GM19372 (cell line): ENCODE data around the gene MTCL1.
A peak's percentile ranks its signal among the peaks of the same experiment; 100 is the strongest.

Experiments
- ATAC-seq: cut with Tn5 transposase; IDR thresholded peaks from one replicate; pipeline ENCODE4 v1.9.1; 2021; ENCODE audit warnings: mild to moderate bottlenecking, low read depth, moderate library complexity; ENCODE audit not compliant: unreplicated experiment

The MTCL1 gene

GRCh38 chr18:8705238-8705960 lies at the start of gene MTCL1:
Gene MTCL1 (plus strand): TSS chr18:8705556. CDS start chr18:8705661, 105 bp downstream.
- ATAC-seq: peak; percentile 43

DNA sequence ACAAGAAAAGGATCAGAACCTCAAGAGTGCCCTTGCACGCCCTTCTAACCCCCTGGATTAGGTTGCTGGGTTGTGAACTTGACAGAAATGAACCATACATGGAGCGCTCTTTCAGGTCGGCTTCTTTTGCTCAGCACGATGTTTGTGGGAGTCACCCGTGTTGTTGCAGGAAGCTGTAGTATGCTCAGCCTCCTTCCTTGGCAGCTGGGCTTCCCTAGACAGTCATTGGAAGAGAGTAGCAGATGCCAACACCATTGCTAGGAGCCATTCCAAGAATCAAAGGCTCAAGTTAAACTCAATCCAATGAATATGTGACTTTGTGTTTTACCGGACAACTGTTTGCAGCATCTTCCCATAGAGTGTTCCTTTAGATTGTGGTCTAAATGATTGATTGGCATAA lies 49.1 kb upstream of the MTCL1 start:
- ATAC-seq: no peak

DNA sequence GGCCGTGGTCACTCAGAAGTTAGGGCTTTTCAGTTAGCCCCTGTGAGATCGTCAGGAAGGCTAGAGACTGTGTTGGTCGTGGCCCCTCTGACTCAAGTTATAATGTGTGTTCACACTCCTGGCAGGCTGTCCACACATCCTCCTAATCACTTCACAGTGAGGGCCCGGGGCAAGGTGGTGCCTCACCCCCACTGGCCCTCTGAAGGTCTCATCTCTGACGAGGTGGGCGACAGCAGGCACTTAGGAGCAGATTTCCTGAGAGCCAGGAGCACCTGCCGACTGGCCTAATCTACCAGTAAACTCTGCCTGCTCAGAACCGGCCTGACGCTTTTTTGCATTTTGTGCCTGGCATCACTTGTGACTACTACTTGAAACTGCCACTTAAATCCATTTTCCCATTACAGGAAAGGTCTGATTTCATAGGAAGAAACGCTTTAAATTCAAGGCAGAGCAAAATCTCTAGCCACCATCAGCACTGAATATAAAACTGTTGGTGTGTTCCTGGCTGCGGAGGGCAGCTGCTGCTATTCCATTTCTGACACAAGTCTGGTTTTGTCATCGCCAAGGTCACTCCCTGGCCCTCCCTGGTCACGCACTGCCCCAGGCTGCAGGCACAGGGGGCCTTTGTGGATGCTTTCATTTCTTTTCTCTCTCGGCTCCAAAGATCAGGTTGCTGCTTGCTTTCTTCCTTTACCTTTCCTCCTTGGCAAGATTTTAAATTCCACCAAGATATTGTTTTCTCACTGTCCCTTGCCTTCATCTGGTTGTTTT lies 48.1 kb upstream of the MTCL1 start:
- no peak for ATAC-seq

DNA sequence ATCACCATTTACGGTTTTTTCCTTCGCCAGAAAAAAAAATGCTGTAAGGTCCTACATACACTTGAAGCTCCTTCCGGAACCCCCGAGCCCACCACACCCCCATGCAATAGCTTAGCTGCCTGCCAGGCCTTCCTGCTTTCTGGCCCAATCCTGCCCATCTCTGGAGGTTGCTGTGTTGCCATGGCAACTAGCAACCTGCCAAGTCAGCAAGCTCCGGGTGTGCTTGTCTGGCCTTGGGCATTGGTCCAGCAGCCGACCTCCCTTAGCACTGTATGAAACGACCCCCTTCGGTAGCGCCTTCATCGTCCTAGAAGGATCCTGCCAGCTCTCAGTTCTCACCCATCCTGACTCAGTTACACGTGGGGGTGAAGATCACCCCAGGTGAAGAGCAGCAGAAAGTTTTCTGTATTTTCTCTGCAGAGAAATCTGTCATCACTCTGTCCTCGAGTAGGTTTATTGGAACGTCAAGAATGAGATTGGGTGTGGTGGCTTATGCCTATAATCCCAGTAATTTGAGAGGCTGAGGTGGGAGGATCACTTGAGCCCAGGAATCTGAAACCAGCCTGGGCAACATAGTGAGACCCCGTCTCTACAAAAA lies 47.4 kb upstream of the MTCL1 start:
- ATAC-seq: no peak

DNA sequence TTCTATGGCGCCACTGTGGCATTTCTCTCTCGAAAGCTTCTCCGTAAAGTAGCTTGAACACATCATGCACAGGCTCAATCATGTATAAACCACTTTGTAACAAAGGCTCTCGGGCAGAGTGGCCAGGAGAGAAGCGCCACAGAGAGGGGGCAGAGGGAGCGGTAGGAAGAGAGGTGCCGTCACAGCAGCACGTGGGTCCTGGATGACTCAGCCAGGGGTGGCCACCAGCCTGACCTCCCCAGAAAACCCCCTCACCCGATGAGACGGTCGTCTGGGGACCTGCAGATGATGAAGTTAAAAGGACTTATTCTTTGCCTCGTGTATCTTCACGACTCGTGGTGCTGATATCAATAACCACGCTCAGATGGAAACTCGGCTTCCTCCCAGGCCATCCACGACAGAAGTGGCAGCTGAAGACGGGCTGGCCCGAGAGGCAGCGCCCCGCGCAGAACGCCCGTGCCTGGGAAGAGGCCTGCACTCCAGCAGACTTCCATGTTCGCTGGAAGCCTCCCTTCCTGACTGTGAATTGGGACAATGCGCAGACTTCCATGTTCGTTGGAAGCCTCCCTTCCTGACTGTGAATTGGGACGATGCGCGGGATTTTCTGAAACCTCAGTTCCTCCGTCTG lies 46.4 kb upstream of the MTCL1 start:
- no peak for ATAC-seq

DNA sequence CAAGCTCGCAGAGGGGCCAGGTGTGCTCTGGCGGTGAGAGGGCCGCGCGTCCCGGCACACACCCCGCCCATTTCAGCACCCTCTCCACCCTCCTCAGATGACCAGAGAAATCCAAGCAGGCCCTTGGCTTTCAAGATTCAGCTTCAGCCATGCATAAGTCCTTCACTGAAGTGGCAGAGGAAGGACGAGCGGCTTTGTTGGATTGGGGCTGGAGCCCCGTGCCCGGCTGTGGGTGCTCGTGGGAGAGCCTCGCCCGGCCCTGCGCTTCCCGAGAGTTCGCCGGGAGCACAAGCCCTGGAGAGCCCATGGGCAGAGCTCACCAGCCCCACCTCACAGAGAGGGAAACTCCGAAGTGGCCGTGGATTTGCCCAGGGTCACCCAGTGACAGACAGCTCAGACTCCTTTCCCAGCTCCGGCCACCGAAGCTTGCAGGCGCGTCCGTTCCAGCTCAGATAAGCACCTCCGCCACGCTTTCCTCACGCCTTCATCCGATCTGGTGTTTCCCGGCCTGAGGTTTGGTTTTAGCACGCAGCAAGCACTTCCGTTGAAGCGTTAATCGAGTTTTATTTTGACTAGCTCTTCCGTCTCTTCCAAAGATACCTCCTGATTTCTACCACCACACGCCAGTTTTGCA lies 45.6 kb upstream of the MTCL1 start:
- no peak for ATAC-seq

GRCh38 chr18:8660316-8660715 lies 45.0 kb upstream of the MTCL1 start:
- ATAC-seq: no peak

GRCh38 chr18:8661754-8662559 lies 43.4 kb upstream of the MTCL1 start:
- no peak for ATAC-seq

DNA sequence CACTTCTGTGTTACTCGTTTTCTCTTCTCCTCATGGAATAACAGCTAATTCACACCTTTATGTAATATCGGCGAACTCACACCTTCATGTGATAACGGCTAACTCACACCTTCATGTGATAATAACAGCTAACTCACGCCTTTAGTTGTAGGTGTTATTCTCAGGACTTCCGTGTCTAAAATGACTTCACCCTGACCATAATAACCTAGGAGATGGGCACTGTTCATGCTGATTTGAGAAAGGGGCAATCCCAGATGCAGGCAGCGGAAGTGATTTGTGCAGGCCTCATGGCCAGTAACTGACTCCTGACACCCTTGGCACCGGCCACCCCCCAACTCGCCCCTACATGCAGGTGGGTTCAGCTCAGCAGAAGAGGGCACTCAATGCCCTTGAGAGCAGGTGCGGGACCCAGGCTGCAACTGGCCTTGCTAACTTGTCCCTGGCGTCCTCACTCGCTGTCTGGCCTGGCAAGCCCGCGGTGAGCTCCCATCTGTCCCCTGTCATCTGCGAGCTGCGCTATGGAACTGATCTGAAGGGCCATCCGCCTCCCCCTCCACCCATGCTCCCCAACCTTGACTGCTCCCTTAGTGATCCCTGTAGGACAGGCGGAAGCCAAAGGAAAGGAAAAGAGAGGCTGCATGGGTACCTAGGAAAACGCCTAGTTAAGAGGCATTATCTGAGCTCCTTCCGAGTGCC lies 42.6 kb upstream of the MTCL1 start:
- ATAC-seq: no peak

DNA sequence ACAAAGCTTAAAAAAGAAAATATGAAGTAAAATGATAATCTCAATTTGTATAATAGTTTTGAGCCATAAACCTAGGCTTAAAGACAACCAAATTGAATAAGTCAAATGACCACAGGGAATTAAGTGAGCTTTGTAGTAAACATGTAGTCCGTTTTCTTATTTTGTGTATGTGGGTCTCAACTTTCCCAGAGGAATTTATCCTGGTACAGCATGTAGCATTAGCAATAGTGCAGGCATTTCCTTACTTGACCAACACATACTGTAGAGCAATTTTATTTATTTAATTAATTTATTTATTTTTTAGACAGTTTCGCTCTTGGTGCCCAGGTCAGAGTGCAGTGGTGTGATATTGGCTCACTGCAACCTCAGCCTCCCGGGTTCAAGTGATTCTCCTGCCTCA lies 37.5 kb upstream of the MTCL1 start:
- ATAC-seq: no peak

DNA sequence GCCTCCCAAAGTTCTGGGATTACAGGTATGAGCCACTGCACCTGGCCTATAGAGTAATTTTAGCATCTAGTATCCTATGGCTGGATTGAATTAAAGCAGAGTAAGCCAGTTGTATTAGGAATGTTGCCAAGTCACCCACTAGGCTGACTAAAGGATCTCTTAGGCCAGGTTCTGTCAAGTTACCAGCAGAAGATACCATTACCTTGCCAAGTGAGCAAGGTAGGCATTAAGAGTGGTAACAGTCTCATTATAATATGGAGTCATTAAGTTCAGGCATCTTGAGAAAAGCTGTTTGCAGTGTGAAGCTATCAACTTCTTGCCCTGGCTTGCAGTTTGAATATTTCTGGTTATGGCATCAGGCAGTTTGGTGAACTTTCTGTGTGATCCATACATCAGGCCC lies 37.0 kb upstream of the MTCL1 start:
- ATAC-seq: no peak

- no peak for ATAC-seq
These were observed 35.8 kb upstream of the MTCL1 start for GRCh38 chr18:8669571-8669970.

DNA sequence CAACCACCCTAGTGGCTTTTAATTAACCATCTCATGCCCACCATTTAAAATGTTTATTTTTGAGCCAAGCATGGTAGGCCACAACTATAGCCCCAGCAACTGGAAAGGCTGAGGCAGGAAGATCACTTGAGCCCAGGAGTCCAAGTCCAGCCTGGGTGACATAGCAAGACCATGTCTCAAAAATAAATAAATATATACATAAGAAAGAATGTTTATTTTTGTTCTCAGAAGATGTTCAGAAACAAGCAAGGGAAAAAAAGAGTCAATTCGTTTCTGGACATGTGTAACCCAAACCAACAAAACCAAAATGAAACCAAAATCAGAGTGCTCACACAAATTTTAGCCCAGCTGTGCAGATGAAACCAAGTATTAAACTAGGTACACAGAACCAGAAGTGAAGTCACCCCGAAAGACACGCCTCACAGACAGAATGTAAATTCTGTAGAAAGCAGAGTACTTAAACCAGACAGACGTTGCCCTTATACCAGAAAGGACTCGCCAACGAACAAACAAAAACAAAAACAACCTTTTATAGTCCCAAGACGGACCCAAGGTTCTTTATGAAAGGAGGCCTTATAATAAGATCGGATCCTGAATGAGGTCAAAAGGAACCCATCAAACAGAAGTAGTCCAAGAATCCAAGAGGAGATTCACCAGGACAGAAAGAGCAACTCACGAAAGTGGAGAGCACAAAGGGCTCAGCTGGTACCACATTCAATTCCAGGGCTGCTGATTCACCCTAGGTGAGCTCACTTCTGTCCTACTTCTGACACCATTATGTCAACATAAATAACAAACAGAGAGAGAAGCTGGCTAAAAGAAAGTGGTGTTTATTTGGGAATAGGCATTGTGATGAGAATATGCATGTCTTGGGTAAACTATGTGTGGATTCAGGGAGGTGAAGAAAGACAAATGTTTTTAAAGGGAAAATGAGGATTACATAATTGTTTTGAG lies 31.8 kb upstream of the MTCL1 start:
- peak; percentile 98 for ATAC-seq

GRCh38 chr18:8675057-8675456 lies 30.3 kb upstream of the MTCL1 start:
- ATAC-seq: no peak

GRCh38 chr18:8681196-8681595 lies 24.2 kb upstream of the MTCL1 start:
- ATAC-seq: peak; percentile 74

GRCh38 chr18:8684577-8684976 lies 20.8 kb upstream of the MTCL1 start:
- ATAC-seq: no peak

GRCh38 chr18:8685141-8685913 lies 20.0 kb upstream of the MTCL1 start:
- no peak for ATAC-seq

DNA sequence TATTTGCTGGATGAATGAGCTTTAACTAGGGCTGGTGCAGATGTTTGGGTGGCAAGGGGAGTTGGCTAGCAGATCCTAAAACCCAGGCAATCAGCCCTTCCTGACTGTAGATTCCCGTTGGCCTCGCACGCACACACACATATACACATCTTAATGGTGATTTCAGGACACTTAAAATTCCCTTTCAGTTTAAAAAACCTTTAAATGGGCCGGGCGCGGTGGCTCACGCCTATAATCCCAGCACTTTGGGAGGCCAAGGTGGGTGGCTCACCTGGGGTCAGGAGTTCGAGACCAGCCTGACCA lies 19.5 kb upstream of the MTCL1 start:
- ATAC-seq: no peak
